BLaER1 (cell line): ENCODE data around the gene CENPW.
A peak's percentile ranks its signal among the peaks of the same experiment; 100 is the strongest.

Source experiments
- H3K27ac ChIP-seq: shearing (Covaris generic); formaldehyde crosslinking; 2 replicates; pipeline ENCODE4 v1.8.1; 2022
- H3K27me3 ChIP-seq: shearing (Covaris generic); formaldehyde crosslinking; 2 replicates; pipeline ENCODE4 v1.8.1; 2022
- H3K36me3 ChIP-seq: shearing (Covaris generic); formaldehyde crosslinking; 2 replicates; pipeline ENCODE4 v1.8.1; 2022
- H3K4me1 ChIP-seq: shearing (Covaris generic); formaldehyde crosslinking; 2 replicates; pipeline ENCODE4 v1.8.1; 2022
- H3K4me2 ChIP-seq: shearing (Covaris generic); formaldehyde crosslinking; 2 replicates; pipeline ENCODE4 v1.8.1; 2022
- H3K4me3 ChIP-seq: shearing (Covaris generic); formaldehyde crosslinking; 2 replicates; pipeline ENCODE4 v1.8.1; 2022
- H3K9ac ChIP-seq: shearing (Covaris generic); formaldehyde crosslinking; 2 replicates; pipeline ENCODE4 v1.8.1; 2022
- H3K9me3 ChIP-seq: shearing (Covaris generic); formaldehyde crosslinking; 2 replicates; pipeline ENCODE4 v1.8.1; 2022
- H4K20me1 ChIP-seq: shearing (Covaris generic); formaldehyde crosslinking; 2 replicates; pipeline ENCODE4 v1.8.1; 2022
- Cebpa-rat ChIP-seq: shearing (Covaris generic); IDR thresholded peaks from 2 replicates; pipeline ENCODE4 v1.8.1; 2022

The CENPW gene

GRCh38 chr6:126339796-126340609 is at the start of gene CENPW:
Gene CENPW (plus strand): TSS chr6:126340115. CDS start chr6:126340274, 159 bp downstream.
- Histone ChIP-seq H3K4me3 (peak within 1 kb of the TSS; percentile 78), H3K4me2 (peak within 1 kb of the TSS; percentile 98), H3K36me3 (peaks cover 5% of the 10 kb centered on the region; the same call in 1 of the 2 replicates), H4K20me1 (0 out of 2 replicates have a peak, but pooled peaks cover 5% of the 10 kb centered on the region), H3K9me3 (no peaks in the 10 kb centered on the region), H3K4me1 (peaks cover 33% of the 10 kb centered on the region), H3K27me3 (no peaks in the 10 kb centered on the region), H3K27ac (peak within 1 kb of the TSS; percentile 68), H3K9ac (peak within 1 kb of the TSS; percentile 83)
- no peak for TF ChIP-seq Cebpa-rat

GRCh38 chr6:126293891-126294524 is 45.9 kb upstream of the CENPW start:
- Histone ChIP-seq H3K9ac (no peak overlapping the region), H4K20me1 (no peaks in the 10 kb centered on the region), H3K4me1 (no peaks in the 10 kb centered on the region), H3K4me3 (no peak overlapping the region), H3K27ac (no peak overlapping the region), H3K36me3 (no peaks in the 10 kb centered on the region), H3K4me2 (no peak overlapping the region), H3K9me3 (no peaks in the 10 kb centered on the region), H3K27me3 (no peaks in the 10 kb centered on the region)
- TF ChIP-seq Cebpa-rat: no peak

GRCh38 chr6:126300126-126300525 is 39.8 kb upstream of the CENPW start:
- Histone ChIP-seq H3K4me2 (no peak overlapping the region), H3K27ac (no peak overlapping the region), H3K9me3 (no peaks in the 10 kb centered on the region), H3K4me1 (no peaks in the 10 kb centered on the region), H3K9ac (no peak overlapping the region), H3K4me3 (no peak overlapping the region), H3K27me3 (no peaks in the 10 kb centered on the region), H4K20me1 (no peaks in the 10 kb centered on the region), H3K36me3 (no peaks in the 10 kb centered on the region)
- no peak for TF ChIP-seq Cebpa-rat

- no peak for TF ChIP-seq Cebpa-rat
- H3K4me3 ChIP-seq: no peak overlapping the region
- no peaks in the 10 kb centered on the region for H3K27me3 ChIP-seq
- H3K9ac ChIP-seq: no peak overlapping the region
- no peaks in the 10 kb centered on the region for H3K36me3 ChIP-seq
- H3K4me2 ChIP-seq: no peak overlapping the region
- no peaks in the 10 kb centered on the region for H3K9me3 ChIP-seq
- H4K20me1 ChIP-seq: no peaks in the 10 kb centered on the region
- H3K27ac ChIP-seq: no peak overlapping the region
- no peaks in the 10 kb centered on the region for H3K4me1 ChIP-seq
Observed at GRCh38 chr6:126300735-126301134, 39.2 kb upstream of the CENPW start.

GRCh38 chr6:126302191-126302590 is 37.7 kb upstream of the CENPW start:
- no peaks in the 10 kb centered on the region for H3K4me1 ChIP-seq
- H3K36me3 ChIP-seq: no peaks in the 10 kb centered on the region
- no peaks in the 10 kb centered on the region for H3K27me3 ChIP-seq
- H3K4me3 ChIP-seq: no peak overlapping the region
- H4K20me1 ChIP-seq: no peaks in the 10 kb centered on the region
- H3K4me2 ChIP-seq: no peak overlapping the region
- TF ChIP-seq Cebpa-rat: no peak
- H3K9me3 ChIP-seq: no peaks in the 10 kb centered on the region
- no peak overlapping the region for H3K27ac ChIP-seq
- no peak overlapping the region for H3K9ac ChIP-seq

- Histone ChIP-seq H4K20me1 (no peaks in the 10 kb centered on the region), H3K4me1 (no peaks in the 10 kb centered on the region)
Observed at GRCh38 chr6:126307849-126308248, 32.1 kb upstream of the CENPW start.

GRCh38 chr6:126308362-126308761 is 31.6 kb upstream of the CENPW start:
- Histone ChIP-seq H3K36me3 (no peaks in the 10 kb centered on the region), H3K4me1 (no peaks in the 10 kb centered on the region), H3K9ac (no peak overlapping the region), H3K27ac (no peak overlapping the region), H4K20me1 (no peaks in the 10 kb centered on the region), H3K4me2 (no peak overlapping the region), H3K9me3 (no peaks in the 10 kb centered on the region), H3K4me3 (no peak overlapping the region), H3K27me3 (no peaks in the 10 kb centered on the region)
- no peak for TF ChIP-seq Cebpa-rat

More at GRCh38 chr6:126307849-126308248, 32.1 kb upstream of the CENPW start:
- Histone ChIP-seq H3K4me2 (no peak overlapping the region), H3K27ac (no peak overlapping the region), H3K4me3 (no peak overlapping the region), H3K27me3 (no peaks in the 10 kb centered on the region), H3K9ac (no peak overlapping the region), H3K9me3 (no peaks in the 10 kb centered on the region), H3K36me3 (no peaks in the 10 kb centered on the region)
- no peak for TF ChIP-seq Cebpa-rat

- Histone ChIP-seq H3K9ac (no peak overlapping the region), H3K4me1 (no peaks in the 10 kb centered on the region), H3K4me2 (no peak overlapping the region), H4K20me1 (no peaks in the 10 kb centered on the region), H3K9me3 (no peaks in the 10 kb centered on the region), H3K4me3 (no peak overlapping the region), H3K27me3 (no peaks in the 10 kb centered on the region), H3K36me3 (no peaks in the 10 kb centered on the region), H3K27ac (no peak overlapping the region)
- no peak for TF ChIP-seq Cebpa-rat
Observed at GRCh38 chr6:126312013-126312665, 27.8 kb upstream of the CENPW start.

GRCh38 chr6:126313941-126314340 is 26.0 kb upstream of the CENPW start:
- no peak overlapping the region for H3K4me3 ChIP-seq
- no peaks in the 10 kb centered on the region for H3K27me3 ChIP-seq
- no peaks in the 10 kb centered on the region for H3K9me3 ChIP-seq
- no peaks in the 10 kb centered on the region for H4K20me1 ChIP-seq
- H3K4me1 ChIP-seq: no peaks in the 10 kb centered on the region
- no peak for TF ChIP-seq Cebpa-rat
- H3K36me3 ChIP-seq: no peaks in the 10 kb centered on the region
- H3K27ac ChIP-seq: no peak overlapping the region
- no peak overlapping the region for H3K4me2 ChIP-seq
- no peak overlapping the region for H3K9ac ChIP-seq

GRCh38 chr6:126318797-126319196 is 21.1 kb upstream of the CENPW start:
- no peak for TF ChIP-seq Cebpa-rat
- no peaks in the 10 kb centered on the region for H4K20me1 ChIP-seq
- H3K27ac ChIP-seq: no peak overlapping the region
- no peak overlapping the region for H3K9ac ChIP-seq
- no peaks in the 10 kb centered on the region for H3K4me1 ChIP-seq
- H3K27me3 ChIP-seq: no peaks in the 10 kb centered on the region
- H3K4me2 ChIP-seq: no peak overlapping the region
- no peaks in the 10 kb centered on the region for H3K36me3 ChIP-seq
- no peak overlapping the region for H3K4me3 ChIP-seq
- H3K9me3 ChIP-seq: no peaks in the 10 kb centered on the region
